Lower lobe of right lung (tissue), 2 donors: ENCODE measurements around the gene XPO6. TPM values are rescaled to one million over a fixed set of nuclear protein-coding genes. Genes with fewer than 3 reads are reported as not detected.

ENCODE experiments used
- ATAC-seq, 2 donors: fragments of 200-7000 bp; cut with Tn5 transposase; one replicate each; pipeline ENCODE4 v1.9.1; 2020 to 2022; ENCODE audit warnings: mild to moderate bottlenecking in 2 of 2, moderate library complexity in 2 of 2
- DNase-seq: peaks from one replicate; pipeline ENCODE4 v3.0.0-alpha.2; 2020
- H3K27ac ChIP-seq: fragments of 200-600 bp; one replicate; pipeline ENCODE4 v1.8.0; 2022
- H3K27me3 ChIP-seq: fragments of 200-600 bp; one replicate; pipeline ENCODE4 v1.8.0; 2022; ENCODE audit warnings: low read depth
- H3K36me3 ChIP-seq: fragments of 200-600 bp; one replicate; pipeline ENCODE4 v1.8.0; 2022; ENCODE audit warnings: mild to moderate bottlenecking
- H3K4me1 ChIP-seq: fragments of 200-600 bp; one replicate; pipeline ENCODE4 v1.8.0; 2022
- H3K4me3 ChIP-seq: fragments of 200-600 bp; one replicate; pipeline ENCODE4 v1.8.0; 2022; ENCODE audit warnings: mild to moderate bottlenecking
- H3K9me3 ChIP-seq: fragments of 200-600 bp; one replicate; pipeline ENCODE4 v1.8.0; 2022
- intact Hi-C: fragments of 100-400 bp; cut with DNase I; formaldehyde crosslinking; loops from one replicate; pipeline ENCODE4 v1.11.0; 2022
- total RNA-seq: library from RNA; stranded (reverse); fragmentation: NEBNext Ultra II Directional; extraction: Animal tissue kit (Norgen Biotek cat#: 25700); gene quantifications from one replicate; pipeline ENCODE4 v1.2.1, GENCODE V29; 2021
- TF ChIP-seq, protein P1 (sequence below): fragments of 200-600 bp; IDR thresholded peaks from one replicate; pipeline ENCODE4 v1.8.0; 2022; ENCODE audit warnings: antibody characterized with exemption, mild to moderate bottlenecking
- donor health status: DM: no; HTN: yes; CAD: no; lungs with severe emphysema.

The XPO6 gene
- total RNA-seq, 1 donor from 2014 or later: 106 TPM

DNA sequence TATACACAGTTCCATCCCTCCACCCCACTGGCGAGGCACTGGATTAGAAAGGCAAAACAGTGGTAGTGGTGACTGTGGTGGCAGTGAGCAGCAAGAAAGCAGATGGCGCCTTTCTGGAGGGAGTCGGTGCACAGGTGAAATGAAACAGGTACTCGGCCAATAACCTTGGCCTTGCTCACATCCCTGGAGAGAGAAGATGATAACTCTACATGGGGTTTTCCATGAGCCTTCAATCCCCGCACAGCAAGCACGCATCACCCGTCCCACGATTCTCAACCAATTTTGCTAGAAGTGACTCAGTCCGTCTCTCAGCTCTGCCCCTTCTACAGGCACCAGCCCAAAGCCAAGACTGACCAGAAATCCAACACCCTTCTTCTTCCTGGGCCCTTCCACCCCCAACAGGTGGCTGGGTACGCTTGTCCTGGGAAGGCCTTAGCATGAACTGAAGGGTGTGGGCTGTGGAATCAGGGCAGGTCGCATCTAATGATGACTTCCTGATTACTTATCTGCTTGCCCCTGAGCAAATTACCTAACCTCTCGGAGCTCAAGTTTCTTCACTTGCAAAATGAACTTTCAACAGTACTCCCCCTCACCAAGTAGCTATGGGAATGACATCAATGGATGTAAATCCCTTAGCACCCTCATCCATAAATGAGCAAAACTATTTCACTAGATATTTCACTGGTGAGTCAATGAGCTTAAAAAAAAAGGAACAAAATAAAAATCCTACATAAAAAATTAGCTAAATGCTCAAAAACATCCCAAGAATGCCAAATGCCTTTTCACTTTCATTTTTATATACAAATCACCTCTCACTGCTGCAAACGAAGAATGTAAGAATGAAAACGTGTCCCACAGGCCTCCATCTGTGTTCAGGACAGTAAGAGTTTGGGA lies 18.0 kb downstream of the XPO6 start:
- Histone ChIP-seq H3K9me3 (no peaks in the 10 kb centered on the region), H3K4me3 (peak overlapping the region; percentile 1), H3K36me3 (peaks cover 10% of the 10 kb centered on the region), H3K27ac (peak overlapping the region; percentile 69), H3K27me3 (no peaks in the 10 kb centered on the region), H3K4me1 (peaks cover 48% of the 10 kb centered on the region)
- TF ChIP-seq, protein P1, sequence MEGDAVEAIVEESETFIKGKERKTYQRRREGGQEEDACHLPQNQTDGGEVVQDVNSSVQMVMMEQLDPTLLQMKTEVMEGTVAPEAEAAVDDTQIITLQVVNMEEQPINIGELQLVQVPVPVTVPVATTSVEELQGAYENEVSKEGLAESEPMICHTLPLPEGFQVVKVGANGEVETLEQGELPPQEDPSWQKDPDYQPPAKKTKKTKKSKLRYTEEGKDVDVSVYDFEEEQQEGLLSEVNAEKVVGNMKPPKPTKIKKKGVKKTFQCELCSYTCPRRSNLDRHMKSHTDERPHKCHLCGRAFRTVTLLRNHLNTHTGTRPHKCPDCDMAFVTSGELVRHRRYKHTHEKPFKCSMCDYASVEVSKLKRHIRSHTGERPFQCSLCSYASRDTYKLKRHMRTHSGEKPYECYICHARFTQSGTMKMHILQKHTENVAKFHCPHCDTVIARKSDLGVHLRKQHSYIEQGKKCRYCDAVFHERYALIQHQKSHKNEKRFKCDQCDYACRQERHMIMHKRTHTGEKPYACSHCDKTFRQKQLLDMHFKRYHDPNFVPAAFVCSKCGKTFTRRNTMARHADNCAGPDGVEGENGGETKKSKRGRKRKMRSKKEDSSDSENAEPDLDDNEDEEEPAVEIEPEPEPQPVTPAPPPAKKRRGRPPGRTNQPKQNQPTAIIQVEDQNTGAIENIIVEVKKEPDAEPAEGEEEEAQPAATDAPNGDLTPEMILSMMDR: no peak
- intact Hi-C loops: no loop called here
- DNase-seq (no peak), ATAC-seq (peak; percentile 37 to 40)

DNA sequence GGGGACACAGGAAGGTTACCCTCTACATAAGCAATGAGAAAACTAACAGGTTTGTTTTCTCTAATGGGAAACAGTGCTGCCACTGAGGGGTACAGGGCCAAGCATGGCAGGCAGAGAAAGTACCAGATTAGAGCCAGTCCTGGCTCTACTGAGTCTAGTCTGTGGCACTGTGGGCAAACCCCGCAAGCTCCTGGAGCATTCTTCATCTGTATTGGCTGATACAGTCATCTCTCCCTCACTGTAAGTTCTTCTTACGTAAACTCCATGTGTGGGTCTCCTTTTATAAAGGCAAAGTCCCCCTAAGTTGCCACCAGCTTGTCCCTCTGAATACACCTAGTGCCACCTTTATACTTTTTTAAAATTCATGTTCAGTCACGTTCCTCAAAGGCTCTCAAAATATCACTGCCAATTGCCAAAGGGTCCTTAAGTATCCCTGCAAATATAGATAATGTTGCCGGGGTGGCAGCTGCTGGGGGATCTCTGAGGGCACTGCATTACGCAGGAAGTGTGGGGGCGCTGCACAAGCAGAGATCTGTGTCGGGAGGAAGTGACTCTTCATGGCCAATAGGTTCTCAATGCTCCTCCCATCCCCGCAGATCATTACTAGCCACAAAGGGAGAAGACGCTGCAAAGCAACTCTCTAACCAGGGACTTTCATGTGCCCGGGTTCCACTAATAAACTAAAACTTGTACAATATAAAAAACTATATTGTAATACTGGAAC lies 18.8 kb downstream of the XPO6 start:
- H3K4me3 ChIP-seq: peak overlapping the region; percentile 1
- peaks cover 56% of the 10 kb centered on the region for H3K4me1 ChIP-seq
- ATAC-seq (peak; percentile 69 to 72), DNase-seq (peak; percentile 58)
- H3K27ac ChIP-seq: peak overlapping the region; percentile 69
- H3K36me3 ChIP-seq: peaks cover 10% of the 10 kb centered on the region
- TF ChIP-seq, protein P1: no peak
- no peaks in the 10 kb centered on the region for H3K9me3 ChIP-seq
- intact Hi-C loops: no loop called here
- H3K27me3 ChIP-seq: no peaks in the 10 kb centered on the region

DNA sequence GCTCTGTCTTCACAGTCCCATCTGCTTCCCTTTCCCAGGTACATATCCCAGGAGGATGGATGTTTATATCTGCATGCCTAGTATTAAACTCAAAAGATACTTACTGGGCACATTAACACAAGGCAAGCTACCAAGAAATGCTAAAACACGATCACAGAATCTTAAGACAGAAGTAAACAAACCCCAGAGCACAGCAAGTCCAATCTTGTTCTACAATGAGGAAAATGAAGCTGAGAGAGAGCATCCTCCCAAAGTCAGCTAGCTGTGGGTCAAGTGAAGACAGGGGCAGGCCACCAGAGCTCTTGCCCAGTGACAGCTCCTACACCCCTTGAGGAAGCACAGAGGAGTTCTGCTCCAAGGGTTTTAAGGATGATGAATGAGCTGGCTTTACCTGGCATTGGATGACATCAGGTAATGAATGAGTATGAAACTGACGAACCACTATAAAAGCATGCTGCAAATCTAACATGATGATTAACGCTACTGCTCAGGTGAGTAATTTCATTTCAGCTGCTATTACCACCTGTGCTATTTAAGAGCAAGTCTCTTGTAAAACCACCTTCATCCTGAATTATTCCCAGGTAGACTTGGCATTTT lies 20.3 kb downstream of the XPO6 start:
- TF ChIP-seq, protein P1: no peak
- DNase-seq: no peak
- H3K27me3 ChIP-seq: no peaks in the 10 kb centered on the region
- no peak overlapping the region for H3K27ac ChIP-seq
- H3K4me1 ChIP-seq: peaks cover 68% of the 10 kb centered on the region
- intact Hi-C loops: no loop called here
- H3K4me3 ChIP-seq: no peak overlapping the region
- no peaks in the 10 kb centered on the region for H3K9me3 ChIP-seq
- peaks cover 10% of the 10 kb centered on the region for H3K36me3 ChIP-seq
- ATAC-seq: no peak

DNA sequence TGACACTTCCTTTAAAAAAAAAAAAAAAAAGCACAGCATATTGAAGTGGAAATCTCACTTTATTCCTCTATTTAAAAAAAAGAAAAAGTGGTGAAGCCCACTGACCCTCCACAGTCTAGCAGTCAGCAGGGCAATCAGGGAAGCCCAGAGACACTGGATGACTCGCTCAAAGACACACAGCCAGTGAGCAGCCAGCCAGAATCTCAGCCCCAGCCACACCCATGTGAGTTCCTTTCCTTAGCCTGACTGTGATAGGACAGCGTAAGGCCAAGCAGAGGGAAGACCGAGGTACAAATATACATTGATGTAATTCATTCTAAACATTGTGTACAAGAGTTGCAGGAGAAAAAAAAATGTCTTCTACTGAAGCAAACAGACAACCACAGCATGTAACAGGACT lies 22.5 kb downstream of the XPO6 start:
- Histone ChIP-seq H3K4me3 (no peak overlapping the region), H3K4me1 (peaks cover 69% of the 10 kb centered on the region), H3K27ac (peak overlapping the region; percentile 54), H3K36me3 (no peaks in the 10 kb centered on the region), H3K27me3 (no peaks in the 10 kb centered on the region), H3K9me3 (no peaks in the 10 kb centered on the region)
- TF ChIP-seq, protein P1: no peak
- intact Hi-C loops: no loop called here
- ATAC-seq (peak; percentile 57 to 80), DNase-seq (peak; percentile 60)

DNA sequence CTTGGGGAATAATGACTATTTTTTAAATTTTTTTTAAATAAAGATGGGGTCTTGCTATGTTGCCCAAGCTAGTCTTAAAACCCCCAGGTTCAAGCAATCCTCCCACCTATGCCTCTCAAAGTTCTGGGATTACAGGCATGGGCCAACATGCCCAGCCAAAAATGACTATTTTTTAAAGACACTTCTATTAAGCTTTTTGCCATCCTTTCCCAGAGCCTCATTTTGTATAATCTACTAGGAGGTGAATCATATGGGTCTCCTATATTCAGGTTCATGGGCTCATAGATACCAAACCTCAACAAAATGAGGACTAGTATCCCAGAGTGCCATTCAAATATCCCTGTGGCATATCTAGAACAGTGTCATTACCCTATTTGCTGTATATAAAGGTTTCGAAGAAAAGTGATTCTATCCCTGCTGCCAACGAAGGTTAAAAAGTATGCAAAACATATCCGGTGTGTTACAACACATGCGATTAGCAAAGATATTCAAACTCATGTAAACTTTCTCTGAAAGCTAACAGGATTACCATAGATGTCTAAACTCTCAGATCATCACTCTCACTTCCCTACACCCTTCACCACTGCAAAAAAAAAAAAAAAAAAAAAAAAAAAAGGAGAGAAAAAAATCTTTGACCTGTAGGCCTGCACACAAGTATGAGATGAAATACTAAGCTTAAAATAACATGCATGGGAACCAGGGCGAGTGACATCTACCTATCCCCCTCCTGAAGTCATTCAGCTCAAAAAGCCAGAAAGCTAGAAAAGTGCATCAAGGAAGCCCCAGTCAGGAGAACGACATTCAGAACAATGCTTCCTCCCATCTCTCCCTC lies 23.5 kb downstream of the XPO6 start:
- no peak overlapping the region for H3K4me3 ChIP-seq
- DNase-seq: no peak
- intact Hi-C loops: no loop called here
- TF ChIP-seq, protein P1: no peak
- peak; percentile 66 to 69 for ATAC-seq
- peaks cover 65% of the 10 kb centered on the region for H3K4me1 ChIP-seq
- H3K36me3 ChIP-seq: no peaks in the 10 kb centered on the region
- no peaks in the 10 kb centered on the region for H3K27me3 ChIP-seq
- H3K27ac ChIP-seq: peak overlapping the region; percentile 54
- no peaks in the 10 kb centered on the region for H3K9me3 ChIP-seq
